Thoracic aorta endothelial cell (primary cell): ENCODE measurements around the gene HSCB. TPM values are rescaled to one million over a fixed set of nuclear protein-coding genes. Genes with fewer than 3 reads are reported as not detected.

ENCODE experiments used
- total RNA-seq: library from RNA; depleted of rRNA; stranded (reverse); fragments of >200 nt; gene quantifications from 2 replicates; pipeline ENCODE4 v1.2.3, GENCODE V29; 2012

HSCB gene, protein sequence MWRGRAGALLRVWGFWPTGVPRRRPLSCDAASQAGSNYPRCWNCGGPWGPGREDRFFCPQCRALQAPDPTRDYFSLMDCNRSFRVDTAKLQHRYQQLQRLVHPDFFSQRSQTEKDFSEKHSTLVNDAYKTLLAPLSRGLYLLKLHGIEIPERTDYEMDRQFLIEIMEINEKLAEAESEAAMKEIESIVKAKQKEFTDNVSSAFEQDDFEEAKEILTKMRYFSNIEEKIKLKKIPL
- 21.3 and 24.3 TPM in 2 replicates for total RNA-seq

DNA sequence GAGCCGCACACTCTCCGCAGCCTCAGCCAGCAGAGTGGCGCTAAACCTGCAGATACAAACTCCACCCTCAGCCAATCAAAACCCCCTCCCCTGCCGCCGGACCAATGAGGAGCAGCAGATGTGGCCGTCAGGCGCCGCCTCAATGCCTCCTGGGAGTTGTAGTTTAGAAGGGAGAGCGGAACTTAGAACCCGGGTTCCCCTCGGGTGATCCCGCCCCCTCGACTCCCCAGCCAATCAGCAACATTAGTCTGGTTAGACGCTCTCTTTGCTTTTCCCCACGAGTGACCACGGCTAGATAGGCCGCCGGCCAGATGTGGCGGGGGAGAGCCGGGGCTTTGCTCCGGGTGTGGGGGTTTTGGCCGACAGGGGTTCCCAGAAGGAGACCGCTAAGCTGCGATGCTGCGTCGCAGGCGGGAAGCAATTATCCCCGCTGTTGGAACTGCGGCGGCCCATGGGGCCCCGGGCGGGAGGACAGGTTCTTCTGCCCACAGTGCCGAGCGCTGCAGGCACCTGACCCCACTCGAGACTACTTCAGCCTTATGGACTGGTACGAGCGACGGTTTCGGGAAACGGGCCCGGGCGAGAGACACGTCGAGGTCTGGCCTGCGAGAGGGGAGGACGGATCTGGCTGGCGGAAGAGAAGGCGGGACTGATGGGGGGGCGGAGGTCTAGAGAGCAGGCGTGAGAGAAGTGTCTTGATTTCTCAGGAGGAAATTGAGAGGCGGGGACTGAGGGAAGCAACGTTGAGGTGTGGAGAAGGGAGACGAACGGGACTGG is at the start of gene HSCB, which contains the start of gene CHEK2:
HSCB (plus strand) TSS at position 255 of the 777 bp plus-strand sequence; CDS start at position 312, 57 bp downstream.
CHEK2 (minus strand) TSS at position 36 of the 777 bp plus-strand sequence. CDS start 7,099 bp downstream, outside the sequence.

DNA sequence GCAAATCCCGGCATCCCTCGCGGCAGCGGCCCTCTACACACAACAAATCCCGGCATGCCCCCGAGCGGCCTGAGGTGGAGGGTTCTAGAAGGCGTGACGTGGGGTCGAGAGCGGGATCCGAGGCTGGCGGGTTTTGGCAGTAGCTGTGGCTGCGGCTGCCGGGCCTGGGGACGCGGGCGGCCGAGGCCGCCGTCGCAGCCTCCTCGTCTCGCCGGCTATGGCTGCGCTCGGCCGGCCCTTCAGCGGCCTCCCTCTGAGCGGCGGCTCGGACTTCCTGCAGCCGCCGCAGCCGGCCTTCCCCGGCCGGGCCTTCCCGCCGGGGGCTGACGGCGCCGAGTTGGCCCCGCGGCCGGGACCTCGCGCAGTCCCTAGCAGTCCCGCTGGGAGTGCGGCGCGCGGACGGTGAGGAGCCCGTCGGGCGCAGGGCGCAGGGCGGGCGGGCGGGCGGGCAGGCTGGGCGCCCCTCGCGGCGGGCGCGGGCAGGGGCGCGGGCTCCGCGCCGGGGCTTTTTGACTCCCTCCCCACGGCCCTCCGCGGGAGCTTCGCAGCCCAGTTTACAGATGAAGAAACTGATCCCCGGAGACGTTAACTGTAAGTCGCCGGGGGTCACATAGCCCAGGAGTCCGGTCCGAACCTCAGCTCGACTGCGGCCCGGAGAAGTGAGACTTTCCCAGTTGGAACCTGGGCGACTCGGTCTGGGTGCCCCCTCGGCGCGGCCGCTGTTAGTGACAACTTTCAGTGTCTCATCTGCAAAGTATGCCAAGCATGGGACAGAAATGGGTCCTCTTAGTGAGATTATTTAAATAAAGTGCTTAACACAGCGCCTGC is 31.0 kb downstream of the HSCB start, which contains the start of gene CCDC117:
CCDC117 (plus strand) TSS at position 63 of the 828 bp plus-strand sequence; CDS start at position 218, 155 bp downstream.

DNA sequence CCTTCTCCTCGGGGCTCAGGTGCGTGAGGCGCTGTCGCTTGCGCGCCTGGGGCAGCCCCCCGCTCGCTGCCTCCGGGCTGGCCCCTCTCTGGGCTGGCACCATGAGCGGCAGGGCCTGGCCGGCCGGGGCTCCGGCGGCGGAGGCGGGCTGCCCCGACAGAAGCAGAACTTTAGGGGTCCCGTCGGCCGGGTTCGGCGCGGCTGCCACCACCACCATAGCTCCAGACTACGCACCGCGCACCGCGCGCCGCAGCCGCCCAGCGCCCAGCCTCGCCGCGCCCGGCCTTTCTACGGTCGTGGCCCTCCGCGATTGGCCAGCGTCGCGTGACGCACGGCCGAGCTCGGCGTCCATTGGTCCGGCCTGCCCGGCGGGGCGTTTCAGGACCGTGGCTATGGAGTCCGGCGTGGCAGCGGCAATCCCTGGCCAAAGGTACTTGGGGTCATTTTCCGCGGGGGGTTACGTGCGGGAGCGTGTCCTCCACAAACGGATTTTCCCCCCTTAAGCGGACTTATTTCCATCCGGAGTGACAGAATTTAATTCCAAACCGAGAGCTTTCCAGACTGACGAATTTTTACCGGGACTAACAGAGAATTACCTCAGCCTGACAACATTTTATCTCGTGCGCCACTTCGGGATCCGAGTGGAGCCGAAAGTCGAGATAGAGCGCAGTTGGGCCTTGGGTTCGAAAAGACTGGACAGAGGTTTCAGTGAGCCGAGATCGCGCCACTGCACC is 58.6 kb downstream of the HSCB start, which contains the start of gene XBP1:
XBP1 (minus strand) TSS at position 262 of the 734 bp plus-strand sequence.

Other genes with a start within 250 kb of the HSCB start
- 43.1 and 45.1 TPM in 2 replicates for gene TTC28, start 62.2 kb upstream of the HSCB start, total RNA-seq
- gene CHEK2, start 219 bp upstream of the HSCB start, total RNA-seq: 17.8 and 25.4 TPM in 2 replicates
- gene CCDC117, start 30.7 kb downstream of the HSCB start, total RNA-seq: 33.1 and 36.8 TPM in 2 replicates
- 141 and 150 TPM in 2 replicates for gene XBP1, start 58.5 kb downstream of the HSCB start, total RNA-seq
- gene ZNRF3, start 141.5 kb downstream of the HSCB start, total RNA-seq: 4.9 and 6.3 TPM in 2 replicates